Measurements from ENCODE around the gene TYROBP.

GRCh38 chr19:35885225-35885738, 22.8 kb downstream of the TYROBP start:
- TF ChIP-seq CTCF (conservative IDR thresholded peaks at IDR 0.05 in 1 of 2, IDR thresholded peaks at IDR 0.05 in 1 of 2; ENCODE audit: low read depth in 1 of 2, low read length in 2 of 2) (no peak), EZH2 (IDR thresholded peaks at IDR 0.05; ENCODE audit: low read length, missing control alignments) (no peak)
